GM12873 (cell line): ENCODE measurements around the gene COP1.

ENCODE experiments used
- CTCF ChIP-seq: IDR thresholded peaks from 2 replicates; pipeline ENCODE4 v1.5.1; 2012; ENCODE audit warnings: low read depth, mild to moderate bottlenecking, moderate library complexity, low read length, control low read depth; ENCODE audit not compliant: insufficient read depth; ENCODE audit errors: missing control alignments

The COP1 gene

GRCh38 chr1:176033474-176033873 is 173.6 kb downstream of the COP1 start:
- no peak for TF ChIP-seq CTCF

- no peak for TF ChIP-seq CTCF
Measured at GRCh38 chr1:176032040-176032645, 174.9 kb downstream of the COP1 start.

- no peak for TF ChIP-seq CTCF
Measured at GRCh38 chr1:176029609-176030008, 177.5 kb downstream of the COP1 start.

GRCh38 chr1:176029155-176029554 is 177.9 kb downstream of the COP1 start:
- TF ChIP-seq CTCF, result no peak

GRCh38 chr1:176022574-176022973 is 184.5 kb downstream of the COP1 start:
- TF ChIP-seq CTCF, result no peak

- TF ChIP-seq CTCF, result no peak
Measured at GRCh38 chr1:176017722-176018121, 189.4 kb downstream of the COP1 start.

- TF ChIP-seq CTCF, result no peak
Measured at GRCh38 chr1:176009951-176010350, 197.1 kb downstream of the COP1 start.
